ENCODE results near the gene CPE. TPM values are rescaled to one million over a fixed set of nuclear protein-coding genes. Genes with fewer than 3 reads are reported as not detected.

The CPE gene
- total and polyA plus RNA-seq, 2 of the 4 experiments (the other 2 are of a cell fraction) = 3.6 to 13.5 TPM

- TF ChIP-seq FOS (IDR thresholded peaks at IDR 0.05; ENCODE audit: low read depth, low read length) = no peak
These were observed 27.3 kb upstream of the CPE start (continued) for GRCh38 chr4:165351359-165352130.

- intact Hi-C loops (cut with micrococcal nuclease) = loop anchor here (1.0 kb wide), 1 partner anchor 109 kb away; no protein-coding TSS in a partner anchor
- Histone ChIP-seq H4K5ac (ENCODE audit: low read depth, low read length) (no peak overlapping the region), H2BK5ac (ENCODE audit: low read depth, low read length, poor library complexity, severe bottlenecking) (no peak overlapping the region), H3K4me2 (ENCODE audit: low read depth, low read length) (no peak overlapping the region), H2AK9ac (replicated peaks; ENCODE audit: low read depth, low read length, poor library complexity) (no peak overlapping the region), H3K79me1 (ENCODE audit: low read depth in 1 of 2, low read length in 2 of 2) (no peaks in the 10 kb centered on the region), H3K27ac (ENCODE audit: insufficient read depth, low read length) (no peak overlapping the region), H3K9me1 (ENCODE audit: insufficient read depth, low read length) (no peaks in the 10 kb centered on the region), H3K9ac (ENCODE audit: low read depth, low read length) (no peak overlapping the region), H3K4me1 (ENCODE audit: control insufficient read depth, insufficient read depth, low read length) (no peaks in the 10 kb centered on the region), H3K4ac (ENCODE audit: low read depth, low read length) (no peak overlapping the region), H4K91ac (ENCODE audit: insufficient read depth, low read depth, low read length) (no peak overlapping the region), H3K14ac (replicated peaks; ENCODE audit: low read depth, low read length) (no peak overlapping the region), H4K8ac (ENCODE audit: low read depth in 2 of 2, low read length in 2 of 2) (no peak overlapping the region), H3K27me3 (ENCODE audit: control insufficient read depth, insufficient read depth, low read length) (0 out of 2 replicates have a peak, but pooled peaks cover 1% of the 10 kb centered on the region), H4K20me1 (ENCODE audit: insufficient read depth, low read length) (no peaks in the 10 kb centered on the region), H3K23ac (ENCODE audit: low read depth, low read length) (no peak overlapping the region), H2BK120ac (ENCODE audit: low read depth, low read length) (no peak overlapping the region), H2AFZ (replicated peaks; ENCODE audit: low read length, poor library complexity) (no peak overlapping the region), H2BK20ac (ENCODE audit: low read depth, low read length) (no peak overlapping the region), H3K36me3 (ENCODE audit: control insufficient read depth, insufficient read depth, low read length) (no peaks in the 10 kb centered on the region), H3K56ac (ENCODE audit: extremely low read depth, insufficient read depth, low read length) (no peak overlapping the region), H3K18ac (ENCODE audit: low read depth, low read length) (no peak overlapping the region), H3K4me3 (ENCODE audit: insufficient read depth, low read depth, low read length) (no peak overlapping the region), H3K9me3 (ENCODE audit: control insufficient read depth, insufficient read depth, low read length) (no peaks in the 10 kb centered on the region), H2BK15ac (ENCODE audit: low read depth, low read length) (no peak overlapping the region), H2AK5ac (ENCODE audit: low read depth, low read length) (no peak overlapping the region)
- ChIA-PET POLR2A (ENCODE audit: unreplicated experiment) (no interaction called here), CTCF (interaction anchor here (0.6 to 1.4 kb wide), 4 partner anchors 10 to 258 kb away, joined by 3 to 7 read pairs (median 4); no protein-coding TSS in a partner anchor)
- in situ Hi-C loops (cut with MboI; ENCODE audit: low sequenced_read_pairs) = loop anchor here (5.0 to 10.0 kb wide), 2 partner anchors 106 to 221 kb away; no protein-coding TSS in a partner anchor
- dilution Hi-C loops (cut with HindIII; ENCODE audit: low sequenced_read_pairs, unreplicated experiment) = no loop called here
- no TSS peak for BruUV-seq (replicated peaks)
- WGBS, 2 experiments (ENCODE audit: extremely low coverage in 2 of 2, insufficient read length in 1 of 2) = no CpG with 5 or more reads among the region's 2 CpGs
- TF ChIP-seq USF2 (IDR thresholded peaks at IDR 0.05; ENCODE audit: low read depth, low read length) (no peak), POLR2A (IDR thresholded peaks at IDR 0.05; ENCODE audit: low read depth, low read length) (no peak), MAFK (IDR thresholded peaks at IDR 0.05; ENCODE audit: low read depth, low read length) (no peak), MAZ (IDR thresholded peaks at IDR 0.05; ENCODE audit: borderline replicate concordance, low read depth, low read length) (no peak), MXI1 (IDR thresholded peaks at IDR 0.05; ENCODE audit: borderline replicate concordance, low read depth, low read length) (no peak), RAD21 (IDR thresholded peaks at IDR 0.05; ENCODE audit: low read length) (peak; percentile 20; the same call in 1 of the 2 replicates), RCOR1 (IDR thresholded peaks at IDR 0.05; ENCODE audit: insufficient replicate concordance, low read length) (no peak), SMC3 (IDR thresholded peaks at IDR 0.05; ENCODE audit: low read depth, low read length) (peak; percentile 21), CTCF (conservative IDR thresholded peaks at IDR 0.05; ENCODE audit: low read depth, low read length) (peak; percentile 36)
- DNase-seq = peak; percentile 20
- ATAC-seq (ENCODE audit: low read depth) = peak; percentile 51; the same call in 1 of the 2 replicates
These were observed 22.9 kb upstream of the CPE start for GRCh38 chr4:165355900-165356300.
